HG02938 (cell line): ENCODE results near the gene PGF.
"Not testable (repeated sequence)": the region's sequence is repeated elsewhere in the genome, so short reads cannot be mapped to it uniquely, and the experiment has no call there.

Experiments
- ATAC-seq: cut with Tn5 transposase; IDR thresholded peaks from one replicate; pipeline ENCODE4 v1.9.1; 2021; ENCODE audit warnings: mild to moderate bottlenecking, moderate library complexity; ENCODE audit not compliant: unreplicated experiment

The PGF gene

DNA sequence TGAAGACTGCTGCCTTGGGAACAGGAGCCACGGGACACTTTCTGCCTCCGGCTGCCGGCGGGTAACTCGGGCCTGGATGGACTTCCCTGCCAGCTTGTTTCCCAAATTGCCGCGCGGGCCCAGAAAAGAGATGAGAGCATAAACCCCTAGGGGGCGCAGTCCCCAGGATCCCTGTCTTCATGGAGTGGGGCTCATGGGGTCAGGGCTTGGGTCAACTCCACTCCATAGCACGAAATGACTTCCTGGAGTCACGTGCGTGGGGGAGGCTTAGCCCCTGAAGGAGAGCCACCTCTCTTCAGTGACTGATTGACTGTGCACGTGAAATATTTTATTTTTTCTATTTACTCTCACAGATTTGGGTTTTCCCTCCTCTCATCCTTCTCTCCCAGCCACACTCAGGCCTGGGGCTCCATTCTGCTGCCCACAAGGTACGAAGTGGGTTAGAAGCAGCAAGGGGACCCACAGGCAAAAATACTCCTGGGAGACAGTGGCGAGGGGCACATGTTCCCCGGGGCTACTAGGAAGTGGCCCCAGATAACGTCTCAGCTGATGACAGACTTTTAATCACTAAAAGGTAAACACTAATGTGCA is 10.0 kb downstream of the PGF start:
- ATAC-seq = no peak

DNA sequence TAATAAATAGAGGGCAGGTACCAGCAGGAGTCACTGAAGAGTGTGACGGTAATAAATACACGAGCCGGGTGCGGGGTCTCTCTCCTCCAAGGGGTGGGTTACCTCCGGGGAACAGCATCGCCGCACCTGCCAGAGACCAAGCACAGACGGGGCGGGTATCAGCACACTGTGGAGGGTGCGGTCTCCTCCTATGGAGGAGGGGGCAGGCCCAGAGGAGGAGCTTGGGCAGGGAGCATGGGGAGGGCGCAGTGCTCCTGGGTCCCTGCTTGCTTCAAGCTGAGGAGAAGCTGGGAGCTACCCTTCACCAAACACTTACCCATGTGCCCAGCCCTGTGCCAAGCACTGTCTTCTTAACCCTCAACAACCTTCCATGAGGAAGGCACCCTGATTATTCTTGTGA is 12.8 kb downstream of the PGF start:
- ATAC-seq = no peak

DNA sequence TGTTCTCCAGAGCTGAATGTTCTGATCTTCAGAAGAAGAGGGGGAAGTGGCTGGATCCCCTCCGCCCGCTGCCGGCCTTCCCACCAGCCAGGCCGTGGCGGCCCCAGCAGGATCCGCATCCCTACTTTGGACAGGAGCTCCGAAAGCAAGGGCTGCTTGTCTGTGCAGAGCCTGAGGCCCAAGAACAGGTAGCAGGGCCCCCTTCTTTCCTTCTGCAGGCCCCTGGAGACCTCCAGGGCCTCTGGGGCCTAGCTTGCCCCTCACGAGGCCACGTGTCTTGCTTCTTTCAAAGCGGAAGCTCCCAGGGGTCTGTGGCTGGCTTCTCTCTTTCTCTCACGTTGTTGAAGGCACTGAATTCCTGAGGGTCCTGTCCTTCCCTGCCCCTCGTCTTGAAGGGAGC is 13.2 kb downstream of the PGF start:
- ATAC-seq = no peak

DNA sequence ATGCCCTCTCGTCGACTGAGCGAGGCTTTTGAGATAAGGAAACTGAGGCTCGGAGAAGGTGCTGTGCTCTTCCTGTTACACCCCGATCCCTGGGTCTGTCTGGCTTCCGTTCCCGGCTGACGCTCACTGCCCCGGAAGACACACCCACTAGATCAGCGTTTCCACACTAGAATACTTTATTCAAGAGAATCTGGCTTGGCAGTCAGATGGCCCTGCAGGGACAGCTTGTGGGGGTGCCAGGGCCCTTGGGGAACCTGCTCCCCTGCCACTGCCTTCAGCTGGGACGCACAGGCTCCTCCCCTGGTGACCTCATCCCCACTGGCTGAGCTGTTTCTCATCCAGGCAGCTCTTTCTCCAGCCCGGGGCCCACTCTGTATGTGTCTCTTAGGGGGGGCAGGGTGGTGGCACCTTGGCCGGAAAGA is 13.7 kb downstream of the PGF start:
- no peak for ATAC-seq

DNA sequence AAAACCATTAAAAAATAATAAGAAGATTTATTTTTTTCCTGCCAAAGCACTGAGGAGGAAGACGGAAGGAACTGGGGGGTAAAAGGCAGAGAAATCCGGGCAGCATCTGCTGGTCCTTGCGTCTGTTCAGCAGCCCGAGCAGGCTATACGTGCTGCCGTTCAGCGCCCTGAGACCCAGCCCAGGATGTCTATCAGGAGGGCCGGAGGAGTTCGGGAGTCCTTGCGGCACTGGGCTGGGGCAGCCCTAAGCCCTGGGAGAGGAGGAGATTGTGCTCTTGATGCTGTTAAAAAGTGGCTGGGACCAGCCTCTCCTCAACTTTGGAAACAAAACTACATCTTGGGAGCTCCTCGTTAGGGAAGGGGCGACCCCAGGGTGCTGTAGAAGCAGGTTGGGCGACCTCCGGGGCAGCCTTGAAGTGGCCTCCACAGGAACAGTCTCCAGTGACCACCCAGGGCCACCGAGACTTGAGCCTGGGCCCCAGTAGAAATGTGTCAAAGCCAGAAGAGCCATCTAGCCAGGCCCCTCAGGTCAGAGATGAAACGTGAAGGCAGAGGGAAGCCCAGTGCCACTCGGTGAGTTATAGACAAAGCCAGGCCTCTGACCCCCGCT is 14.3 kb downstream of the PGF start:
- no peak for ATAC-seq

DNA sequence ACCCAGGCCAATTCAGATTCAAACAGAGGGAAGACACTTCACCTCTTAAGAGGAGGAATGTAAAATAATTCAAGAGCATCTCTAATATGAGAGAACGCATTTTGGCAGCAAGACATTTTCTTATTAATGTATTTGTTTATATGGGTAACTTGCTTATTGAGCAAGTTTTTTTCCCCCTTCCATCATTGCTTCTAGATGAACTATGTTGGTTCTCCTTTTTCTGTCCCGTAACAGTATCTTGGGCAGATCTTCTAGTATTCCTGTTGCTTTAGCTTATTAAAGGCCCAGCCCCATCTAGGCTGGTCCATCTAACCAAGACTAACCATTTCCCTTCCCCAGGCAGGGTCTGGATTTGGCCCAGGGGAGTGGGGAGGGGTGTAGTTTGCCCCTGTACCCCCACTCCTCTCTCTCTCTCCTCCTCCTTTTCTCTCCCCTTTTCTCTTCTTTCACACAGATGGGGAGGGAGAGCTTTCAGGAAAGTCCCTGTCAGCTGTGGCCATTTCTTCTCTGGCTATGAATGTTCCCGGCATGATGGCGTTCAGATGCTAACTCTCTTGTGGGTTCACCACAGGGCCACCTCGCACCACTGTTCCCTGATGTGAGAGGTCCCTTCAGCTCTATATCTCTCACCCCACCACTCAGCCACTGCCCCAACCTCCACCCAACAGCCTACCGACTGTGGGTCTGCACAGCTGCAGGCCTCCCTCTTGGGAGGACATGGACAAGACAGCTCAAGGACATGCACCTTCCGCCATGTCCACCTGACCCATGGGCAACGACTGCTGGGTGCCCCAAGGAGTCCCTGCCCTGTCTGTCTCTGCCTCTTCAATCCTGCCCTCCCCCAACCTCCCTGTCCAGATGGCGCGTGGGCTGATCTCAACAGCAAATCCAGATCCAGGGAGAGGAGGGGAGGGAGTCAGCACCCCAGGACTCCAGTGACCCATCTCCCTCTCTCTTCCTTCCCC is 16.6 kb downstream of the PGF start:
- ATAC-seq = no peak

DNA sequence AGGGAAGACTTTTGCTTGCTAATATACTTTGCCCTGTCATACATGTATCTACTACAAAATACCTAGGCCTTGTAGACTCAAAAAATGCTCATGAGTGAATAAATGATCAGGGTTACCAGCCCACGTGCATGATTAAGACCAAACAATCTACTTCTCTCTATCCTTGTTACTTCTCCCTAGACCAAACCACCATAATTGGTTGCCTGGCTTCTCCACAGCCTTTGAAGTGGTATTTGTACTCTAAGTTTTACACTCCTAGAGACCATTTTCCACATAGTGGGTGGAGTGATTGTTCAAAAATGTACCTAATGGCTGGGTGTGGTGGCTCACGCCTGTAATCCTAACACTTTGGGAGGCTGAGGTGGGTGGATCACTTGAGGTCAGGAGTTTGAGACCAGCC is 18.2 kb downstream of the PGF start:
- ATAC-seq = no peak

DNA sequence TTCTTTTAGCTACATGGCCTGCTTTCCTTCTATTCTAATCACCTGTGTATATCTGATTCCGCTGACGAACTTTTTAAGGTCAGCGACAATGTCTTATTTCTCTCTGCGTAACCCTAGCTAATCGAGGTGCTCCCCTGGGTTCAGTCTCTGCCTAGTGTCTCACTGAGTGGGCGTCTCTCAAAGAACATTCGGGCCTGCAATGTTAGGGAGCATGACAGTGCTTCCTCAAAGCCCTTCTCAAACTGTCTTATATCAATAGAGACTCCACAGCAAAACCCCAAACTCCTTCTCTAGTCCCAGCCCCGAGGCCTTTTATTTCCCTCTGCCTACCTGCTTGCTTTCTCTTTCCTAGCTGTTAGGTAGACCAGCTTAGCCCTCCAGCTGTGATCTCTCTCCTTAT is 18.7 kb downstream of the PGF start:
- ATAC-seq = no peak

DNA sequence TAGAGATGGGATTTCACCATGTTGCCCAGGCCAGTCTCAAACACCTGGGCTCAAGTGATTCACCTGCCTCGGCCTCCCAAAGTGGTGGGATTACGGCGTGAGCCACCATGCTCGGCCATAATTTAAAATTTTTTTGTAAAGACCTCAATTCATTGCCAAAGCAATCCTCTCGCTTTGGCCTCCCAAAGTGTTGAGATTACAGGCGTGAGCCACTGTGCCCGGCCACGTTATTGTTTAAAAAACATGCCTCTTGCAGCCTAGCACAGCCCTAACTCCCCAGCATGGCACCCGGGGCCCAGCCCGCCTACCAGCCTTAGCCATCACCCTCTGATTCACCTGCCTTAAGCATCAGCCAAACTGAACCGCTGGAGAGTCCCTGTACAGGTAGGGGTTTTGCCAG is 19.2 kb downstream of the PGF start:
- ATAC-seq = no peak

DNA sequence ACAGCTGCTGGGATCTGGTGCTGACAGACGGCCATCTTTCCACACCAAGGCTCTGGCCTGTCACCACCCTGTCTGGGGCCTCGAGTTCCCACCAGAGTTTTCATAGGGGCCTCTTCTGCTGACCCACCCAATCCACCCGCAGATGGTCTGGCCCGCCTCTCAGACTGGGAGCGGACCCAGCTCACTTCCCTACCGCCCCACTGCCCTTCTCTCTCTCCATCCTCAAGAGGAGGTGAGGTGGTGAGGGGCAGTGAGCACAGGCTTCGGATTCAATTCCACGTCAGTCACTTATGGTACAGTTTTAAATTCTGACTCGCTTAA is 20.1 kb downstream of the PGF start:
- ATAC-seq = no peak

DNA sequence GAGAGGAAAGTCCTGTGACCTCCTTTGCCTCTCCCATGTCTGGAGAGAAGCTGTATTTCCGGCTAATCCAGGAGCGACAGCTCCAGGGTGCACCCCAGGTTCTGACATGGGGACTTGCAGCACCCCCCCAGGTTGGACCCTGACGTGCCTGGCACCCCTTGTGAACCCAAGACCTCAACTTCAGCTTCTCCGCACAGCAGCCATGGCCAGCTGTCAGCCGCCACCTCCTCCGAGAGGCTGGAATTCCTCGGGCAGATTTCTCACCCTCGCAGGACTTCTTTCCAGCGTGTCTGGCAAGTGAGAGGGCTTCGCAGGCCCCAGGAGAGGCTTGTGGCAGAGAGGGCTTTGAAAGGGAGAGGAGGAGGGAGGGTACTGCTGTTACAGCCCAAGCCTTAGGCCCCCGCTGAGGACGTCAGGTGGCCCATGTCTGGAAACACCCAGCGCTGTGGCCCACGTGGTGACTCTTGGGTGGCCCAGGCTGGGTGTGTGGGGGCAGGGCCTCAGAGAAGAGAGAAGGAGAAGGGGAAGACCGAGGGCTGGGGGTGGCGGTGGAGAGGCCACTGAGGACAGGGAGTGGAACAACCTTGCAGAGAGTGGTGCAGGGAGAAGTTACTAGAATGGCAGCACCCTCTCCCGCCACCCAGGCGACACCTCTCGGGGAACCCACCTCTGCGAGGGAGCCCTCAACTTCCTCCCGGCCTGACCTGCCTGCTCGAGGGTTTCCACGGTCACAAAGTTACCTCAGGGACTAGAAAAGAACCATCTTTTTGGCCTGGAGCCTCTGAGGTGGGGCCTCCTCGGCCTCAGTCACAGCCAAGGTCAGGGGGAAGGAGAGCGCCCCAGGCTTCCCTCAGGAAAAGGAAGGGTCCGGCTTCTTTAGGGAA is 20.7 kb downstream of the PGF start:
- ATAC-seq = no peak

DNA sequence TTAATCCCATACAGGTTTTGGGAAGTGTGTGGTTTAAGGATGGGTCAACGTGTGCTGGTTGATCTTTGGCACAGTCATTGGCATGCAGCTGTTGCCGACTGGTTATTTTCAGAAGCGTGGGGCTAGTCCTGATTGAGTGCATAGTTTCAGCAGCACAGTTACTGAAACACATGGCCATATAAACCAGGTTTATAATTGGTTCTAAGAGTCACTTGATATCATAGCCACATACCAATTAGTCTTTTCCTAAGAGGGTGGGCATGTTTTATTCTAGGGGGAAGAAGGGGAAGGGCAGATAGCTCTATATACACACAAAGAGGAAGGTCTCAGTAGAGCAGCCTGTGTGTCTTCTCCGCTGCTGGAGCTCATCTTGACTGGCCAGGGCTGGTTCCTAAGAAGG is 21.4 kb downstream of the PGF start:
- ATAC-seq = no peak

DNA sequence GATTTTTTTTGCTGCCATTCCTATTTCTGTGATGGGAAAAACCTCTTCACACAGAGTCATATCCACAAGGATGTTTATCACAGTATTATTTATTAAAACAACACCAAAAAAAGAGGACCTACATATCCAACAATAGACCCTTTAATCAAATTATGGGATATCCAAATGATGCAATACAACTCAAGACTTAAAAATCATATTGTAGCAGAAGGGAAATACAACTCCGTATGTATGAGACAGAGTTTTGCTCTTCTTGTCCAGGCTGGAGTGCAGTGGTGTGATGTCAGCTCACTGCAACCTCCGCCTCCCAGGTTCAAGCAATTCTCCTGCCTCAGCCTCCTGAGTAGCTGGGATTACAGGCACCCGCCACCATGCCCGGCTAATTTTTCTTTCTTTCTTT is 22.5 kb downstream of the PGF start:
- ATAC-seq = not testable (repeated sequence)

DNA sequence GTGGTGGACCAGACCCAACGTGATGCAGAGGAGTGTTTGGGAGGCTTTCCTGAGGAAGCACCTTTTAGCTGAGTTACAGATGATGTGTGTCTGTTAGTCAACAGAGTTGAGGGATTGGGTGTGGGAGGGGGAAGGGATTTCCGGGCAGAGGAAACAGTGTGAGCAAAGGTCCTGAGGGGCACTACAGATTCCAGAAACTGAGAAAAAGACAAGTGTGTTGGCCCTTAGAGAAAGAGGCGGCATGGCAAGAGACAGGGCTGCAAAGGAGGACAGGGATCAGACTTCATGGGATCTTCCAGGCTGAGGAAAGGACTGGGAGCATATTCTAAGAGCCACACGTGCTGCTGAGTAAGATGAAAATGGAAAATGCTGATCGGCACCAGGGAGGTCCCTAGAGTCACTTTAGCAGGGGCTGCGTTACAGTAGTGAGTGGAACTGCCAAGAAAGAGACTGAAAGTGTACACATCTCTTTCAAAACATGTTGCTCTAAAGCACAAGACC is 22.9 kb downstream of the PGF start:
- ATAC-seq = no peak

DNA sequence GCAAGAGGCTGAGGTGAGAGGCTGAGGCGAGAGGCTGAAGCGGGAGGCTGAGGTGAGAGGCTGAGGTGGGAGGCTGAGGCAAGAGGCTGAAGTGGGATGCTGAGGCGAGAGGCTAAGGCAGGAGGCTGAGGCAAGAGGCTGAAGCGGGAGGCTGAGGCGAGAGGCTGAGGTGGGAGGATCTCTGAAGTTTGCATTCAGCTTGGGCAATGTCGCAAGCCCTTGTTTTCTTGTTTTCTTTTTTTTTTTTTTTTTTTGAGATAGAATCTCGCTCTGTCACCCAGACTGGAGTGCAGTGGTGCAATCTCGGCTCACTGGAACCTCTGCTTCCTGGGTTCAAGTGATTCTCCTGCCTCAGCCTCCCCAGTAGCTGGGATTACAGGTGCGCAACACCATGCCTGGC is 23.7 kb downstream of the PGF start:
- ATAC-seq = not testable (repeated sequence)

DNA sequence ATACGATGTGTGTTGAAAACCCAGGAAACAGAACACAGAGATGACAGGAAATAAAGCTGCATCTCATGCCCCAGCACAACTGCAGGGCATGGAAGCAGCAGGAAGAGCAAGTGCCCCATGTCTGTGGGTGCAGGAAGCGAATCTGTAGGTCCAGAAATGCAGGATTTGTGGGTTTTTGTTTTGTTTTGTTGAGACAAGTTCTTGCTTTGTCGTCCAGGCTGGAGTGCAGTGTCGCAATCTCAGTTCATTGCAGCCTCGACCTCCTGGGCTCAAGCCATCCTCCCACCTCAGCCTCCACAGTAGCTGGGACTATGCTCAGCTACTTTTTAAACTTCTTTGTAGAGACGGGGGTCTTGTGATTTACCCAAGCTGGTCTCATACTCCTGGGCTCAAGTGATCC is 26.2 kb downstream of the PGF start:
- no peak for ATAC-seq

DNA sequence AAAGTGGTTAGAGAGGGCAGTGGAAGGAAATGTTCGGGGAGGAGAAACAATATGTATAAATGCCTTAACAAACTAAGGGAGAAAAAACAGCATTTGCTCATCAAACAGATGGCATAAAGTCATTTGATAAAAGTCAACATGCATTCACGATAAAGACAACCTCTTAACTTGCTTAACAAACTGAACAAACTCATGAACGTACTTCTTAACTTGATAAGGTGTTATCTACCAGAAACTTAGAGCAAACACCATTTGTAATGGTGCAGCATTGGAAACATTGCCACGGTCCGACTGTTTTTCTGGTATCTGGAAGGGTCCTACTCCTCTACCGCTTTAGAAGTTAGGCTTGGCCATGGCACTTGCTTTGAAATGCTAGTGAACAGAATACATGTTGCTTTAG is 28.2 kb downstream of the PGF start:
- ATAC-seq = no peak

DNA sequence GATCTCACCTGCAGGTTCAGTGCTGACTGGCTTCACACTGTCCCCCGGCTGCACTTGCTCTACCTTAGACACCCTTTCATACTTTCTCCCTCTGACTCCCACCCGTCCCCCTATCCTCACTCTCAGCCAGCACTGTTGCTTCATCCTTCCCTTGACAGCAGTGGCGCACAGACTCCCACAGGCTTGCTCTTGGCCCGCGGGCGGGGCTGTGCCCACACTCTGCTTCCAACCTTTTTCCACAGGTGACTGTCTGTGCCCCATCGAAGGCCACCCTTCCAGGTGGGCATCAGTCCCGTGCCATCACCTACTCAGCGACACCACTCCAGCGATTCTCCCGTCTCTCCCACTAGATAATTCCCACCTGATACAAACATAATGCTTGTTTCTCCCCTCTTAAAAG is 31.3 kb downstream of the PGF start:
- no peak for ATAC-seq

DNA sequence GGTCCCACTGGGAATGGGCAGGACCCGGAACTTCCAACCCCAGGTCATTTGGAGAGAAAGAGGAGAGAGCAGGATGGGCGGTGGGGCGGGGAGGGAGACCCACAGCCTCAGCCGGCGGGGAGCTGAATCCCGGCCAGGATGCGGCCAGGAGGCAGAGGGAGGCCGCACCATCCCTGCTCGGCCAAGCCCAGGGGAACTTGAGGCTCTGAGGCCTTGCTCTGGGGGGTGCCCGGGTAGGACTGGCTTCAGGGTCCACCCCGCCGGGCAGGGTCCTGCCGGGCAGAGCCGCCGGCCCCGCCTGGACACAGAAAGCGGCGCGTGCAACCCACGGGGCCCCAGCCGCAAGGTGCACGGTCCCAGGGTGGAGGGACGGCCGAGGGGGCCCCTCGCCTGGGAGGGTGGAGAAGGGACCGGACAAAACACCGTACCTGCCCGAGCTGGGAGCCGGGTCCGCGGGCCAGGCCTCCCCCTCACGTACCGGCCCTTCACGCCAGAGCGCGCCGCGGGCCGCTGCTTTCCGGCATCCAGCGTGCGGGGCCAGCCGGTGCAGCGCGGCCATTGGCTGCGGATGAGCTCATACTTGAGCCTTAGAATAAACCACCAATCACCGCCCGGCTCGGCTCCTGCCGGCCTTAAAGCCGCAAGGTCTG is 32.5 kb downstream of the PGF start, which contains the start of gene RPS6KL1:
Gene RPS6KL1, minus strand, starts transcription at position 509 of the 650 bp plus-strand sequence. CDS start 1,719 bp downstream, outside the sequence.
- peak; percentile 78 for ATAC-seq

DNA sequence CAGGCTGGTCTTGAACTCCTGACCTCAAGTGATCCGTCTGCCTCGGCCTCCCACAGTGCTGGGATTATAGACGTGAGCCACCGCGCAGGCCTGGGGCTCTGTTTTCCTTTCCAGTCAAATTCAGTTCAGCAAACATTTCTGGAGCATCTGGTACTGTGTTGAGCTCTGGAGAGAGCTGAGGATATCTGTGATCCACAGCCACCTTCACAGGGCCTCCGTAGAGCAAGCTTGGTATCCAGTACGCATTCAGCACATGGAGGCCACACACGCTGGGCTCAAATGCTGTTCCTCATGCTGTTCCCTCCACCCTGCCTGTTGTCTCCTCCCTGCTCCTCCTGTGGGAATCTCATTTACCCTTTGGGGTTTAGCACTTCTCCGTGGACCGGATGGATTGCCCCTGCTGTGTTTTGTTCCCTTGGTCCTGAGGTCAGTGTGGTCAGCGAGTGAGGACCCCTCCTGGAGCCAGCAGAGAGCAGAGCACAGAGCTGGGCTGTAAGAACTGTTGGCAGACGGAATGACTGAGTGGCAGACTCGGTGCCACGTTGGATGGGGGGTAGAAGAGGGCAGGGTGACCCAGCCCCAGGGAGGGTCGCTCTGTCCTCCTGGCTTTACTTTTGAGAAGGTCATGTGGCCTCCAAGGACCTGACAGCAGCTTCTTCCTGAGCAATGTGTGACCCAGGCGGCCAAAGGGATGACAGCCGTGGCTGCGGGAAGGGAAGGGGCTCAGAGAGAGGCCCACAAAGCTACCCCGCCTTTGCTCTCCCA is 33.2 kb downstream of the PGF start:
- ATAC-seq = no peak
